GM12874 (cell line): ENCODE results near the gene THBS4.

Source experiments
- CTCF ChIP-seq: IDR thresholded peaks from 2 replicates; pipeline ENCODE4 v1.5.1; 2011; ENCODE audit warnings: low read depth, mild to moderate bottlenecking, control low read depth, low read length, moderate library complexity; ENCODE audit not compliant: insufficient read depth

THBS4 gene

GRCh38 chr5:80048084-80048780 is 13.1 kb downstream of the THBS4 start:
- TF ChIP-seq CTCF, result no peak

GRCh38 chr5:80052464-80052863 is 17.3 kb downstream of the THBS4 start:
- no peak for TF ChIP-seq CTCF

- no peak for TF ChIP-seq CTCF
Measured at GRCh38 chr5:80054682-80055081, 19.5 kb downstream of the THBS4 start.

GRCh38 chr5:80055491-80056170 is 20.5 kb downstream of the THBS4 start:
- TF ChIP-seq CTCF, result no peak

- no peak for TF ChIP-seq CTCF
Measured at GRCh38 chr5:80057099-80057498, 22.0 kb downstream of the THBS4 start.

- TF ChIP-seq CTCF, result no peak
Measured at GRCh38 chr5:80057921-80058320, 22.8 kb downstream of the THBS4 start.

GRCh38 chr5:80059354-80059980 is 24.3 kb downstream of the THBS4 start:
- no peak for TF ChIP-seq CTCF
